Lower leg skin (tissue), 4 donors: Measurements from ENCODE around the gene ARL2BP. TPM values are rescaled to one million over a fixed set of nuclear protein-coding genes. Genes with fewer than 3 reads are reported as not detected.

Experiments
- DNase-seq, 2 donors: peaks; one replicate each; pipeline ENCODE4 v3.0.0-alpha.2; 2019; ENCODE audit warnings: low spot score in 2 of 2
- H3K4me3 ChIP-seq: fragments of 200-600 bp; sonication (generic); 2 replicates; pipeline ENCODE4 v1.5.1; 2017; ENCODE audit warnings: mild to moderate bottlenecking, low read depth; ENCODE audit not compliant: poor library complexity, severe bottlenecking
- POLR2A ChIP-seq, 2 donors: fragments of 450-650 bp; IDR thresholded peaks; one replicate each; pipeline ENCODE4 v1.6.1; 2016 to 2017; ENCODE audit warnings: antibody characterized with exemption in 2 of 2, mild to moderate bottlenecking in 1 of 2, moderate library complexity in 1 of 2
- WGBS, 2 donors: methylation state at CpG; one replicate each; pipeline ENCODE4 v1.1.5; 2018; 5-methylcytosine and 5-hydroxymethylcytosine counted together
- intact Hi-C: fragments of 100-400 bp; cut with DNase I; formaldehyde crosslinking; loops from one replicate; pipeline ENCODE4 v1.15.0; 2023; ENCODE audit warnings: low total_unique reads
- total RNA-seq, 4 donors: library from RNA; depleted of rRNA; stranded (reverse); fragments of >200 nt; gene quantifications; one replicate each; pipeline ENCODE4 v1.1.0, GENCODE V29; 2016
- TF ChIP-seq, protein P1 (sequence below), 3 donors: fragments of 450-650 bp; IDR thresholded peaks; one replicate each; pipeline ENCODE4 v1.5.1; 2016; ENCODE audit warnings: antibody characterized with exemption in 3 of 3, mild to moderate bottlenecking in 3 of 3, moderate library complexity in 2 of 3

The ARL2BP gene
- total RNA-seq, 4 donors from 2014 or later = 36.3 to 62.6 (median 48.0) TPM

DNA sequence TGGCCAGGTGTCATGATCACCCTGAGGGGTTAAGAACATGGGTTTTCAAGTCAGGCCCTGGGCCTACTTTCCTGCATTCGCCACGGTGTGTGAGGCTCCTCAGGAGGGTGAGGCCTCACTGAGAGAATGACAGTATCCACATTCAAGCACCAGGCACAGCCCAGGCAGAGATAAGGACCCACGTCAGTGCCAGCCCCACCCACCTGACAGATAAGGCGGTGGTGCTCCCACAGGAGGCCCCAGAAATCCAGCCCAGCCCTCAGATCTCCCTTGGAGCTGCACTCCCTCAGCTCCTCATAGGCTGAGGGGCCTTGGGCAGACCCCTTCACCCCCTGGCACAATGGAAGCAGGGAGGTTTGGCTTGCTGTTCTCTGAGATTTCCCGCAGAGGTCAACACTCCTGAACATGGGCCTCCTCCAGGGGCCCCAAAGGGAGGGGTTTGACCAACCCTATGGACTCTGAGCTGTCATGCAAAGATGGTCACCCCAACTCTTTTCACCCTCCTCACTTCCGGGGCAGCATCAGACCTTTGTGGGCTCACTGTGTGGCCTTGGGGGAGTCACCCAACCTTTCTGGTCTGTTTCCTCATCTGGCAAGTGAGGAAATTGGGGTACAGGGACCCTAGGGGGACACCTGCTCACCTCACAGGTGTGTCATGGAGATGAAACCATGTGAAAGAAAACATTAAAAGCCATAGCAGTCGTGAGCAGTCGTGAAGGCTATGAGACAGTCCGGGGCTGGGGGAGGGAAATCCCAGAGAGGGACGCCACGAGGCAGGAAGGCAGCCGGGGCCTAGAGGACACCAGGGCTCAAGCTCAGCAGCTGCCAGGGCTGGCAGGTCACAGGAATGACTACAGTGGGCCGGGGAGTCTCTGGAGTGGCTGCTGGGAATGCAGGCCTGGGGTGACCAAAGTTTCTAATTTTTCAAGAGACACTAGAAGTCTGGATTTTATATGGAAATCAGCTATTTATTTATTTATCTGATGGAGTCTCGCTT lies 24.0 kb downstream of the ARL2BP start:
- WGBS, 2 donors = 57% methylated on average over 14 of the region's 14 CpGs
- DNase-seq = no peak
- TF ChIP-seq, protein P1, sequence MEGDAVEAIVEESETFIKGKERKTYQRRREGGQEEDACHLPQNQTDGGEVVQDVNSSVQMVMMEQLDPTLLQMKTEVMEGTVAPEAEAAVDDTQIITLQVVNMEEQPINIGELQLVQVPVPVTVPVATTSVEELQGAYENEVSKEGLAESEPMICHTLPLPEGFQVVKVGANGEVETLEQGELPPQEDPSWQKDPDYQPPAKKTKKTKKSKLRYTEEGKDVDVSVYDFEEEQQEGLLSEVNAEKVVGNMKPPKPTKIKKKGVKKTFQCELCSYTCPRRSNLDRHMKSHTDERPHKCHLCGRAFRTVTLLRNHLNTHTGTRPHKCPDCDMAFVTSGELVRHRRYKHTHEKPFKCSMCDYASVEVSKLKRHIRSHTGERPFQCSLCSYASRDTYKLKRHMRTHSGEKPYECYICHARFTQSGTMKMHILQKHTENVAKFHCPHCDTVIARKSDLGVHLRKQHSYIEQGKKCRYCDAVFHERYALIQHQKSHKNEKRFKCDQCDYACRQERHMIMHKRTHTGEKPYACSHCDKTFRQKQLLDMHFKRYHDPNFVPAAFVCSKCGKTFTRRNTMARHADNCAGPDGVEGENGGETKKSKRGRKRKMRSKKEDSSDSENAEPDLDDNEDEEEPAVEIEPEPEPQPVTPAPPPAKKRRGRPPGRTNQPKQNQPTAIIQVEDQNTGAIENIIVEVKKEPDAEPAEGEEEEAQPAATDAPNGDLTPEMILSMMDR (IDR thresholded peaks at IDR 0.05) = no peak
- no peak for TF ChIP-seq POLR2A (IDR thresholded peaks at IDR 0.05)

DNA sequence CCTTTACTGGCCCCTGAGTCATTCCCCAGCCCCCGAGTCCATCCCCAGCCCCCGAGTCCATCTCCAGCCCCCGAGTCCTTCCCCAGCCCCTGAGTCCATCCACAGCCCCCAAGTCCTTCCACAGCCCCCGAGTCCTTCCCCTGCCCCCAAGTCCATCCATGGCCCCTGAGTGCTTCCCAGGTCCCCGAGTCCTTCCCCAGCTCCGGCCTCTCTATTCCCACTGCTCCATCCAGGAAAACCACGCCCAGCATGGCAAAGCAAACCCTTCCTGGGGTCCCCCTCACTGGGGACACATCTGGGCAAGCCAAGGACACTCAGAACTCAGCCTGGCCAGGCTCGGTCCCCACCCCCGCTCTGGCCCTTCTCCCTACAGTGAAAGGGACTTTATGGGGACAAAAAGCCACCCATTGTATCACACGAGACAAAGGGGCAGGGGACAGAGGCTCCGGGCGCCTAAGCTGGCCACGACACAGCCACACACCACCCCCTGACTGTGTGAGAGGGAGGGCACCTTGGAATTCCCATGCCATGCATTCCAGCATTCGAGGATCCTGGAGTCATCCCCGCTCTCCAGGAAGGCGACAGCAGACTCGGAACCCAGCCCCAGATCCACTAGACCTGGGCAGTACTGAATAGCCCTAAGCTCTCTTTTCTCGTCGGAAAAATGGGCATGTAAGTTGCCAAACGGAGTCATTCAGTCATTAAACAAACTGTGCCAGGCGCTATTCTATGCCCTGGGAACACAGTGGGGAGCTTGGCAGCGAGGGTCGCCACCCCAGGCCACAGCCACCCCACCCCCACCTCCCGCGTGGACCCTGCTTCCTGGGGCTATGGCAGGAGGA lies 25.4 kb downstream of the ARL2BP start:
- intact Hi-C loops = no loop called here
- 86 to 87% methylated on average over 19 to 25 of the region's 25 CpGs for WGBS, 2 donors
- no peak overlapping the region for H3K4me3 ChIP-seq

More for the DNA sequence above, 24.0 kb downstream of the ARL2BP start:
- intact Hi-C loops = no loop called here
- no peak overlapping the region for H3K4me3 ChIP-seq

DNA sequence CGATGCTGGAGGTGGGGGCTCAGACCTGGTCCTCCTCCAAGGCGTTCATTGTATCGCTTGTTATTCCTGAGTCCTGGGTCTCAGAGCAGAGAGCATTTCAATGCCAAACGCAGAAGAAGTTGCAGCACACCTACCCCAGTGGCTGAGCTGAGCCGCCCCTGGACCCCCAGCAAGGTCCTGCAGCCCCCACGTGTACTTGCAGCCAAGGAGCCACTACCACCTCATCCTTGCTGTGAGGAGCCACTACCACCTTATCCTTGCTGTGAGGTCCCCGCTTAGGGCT lies 25.9 kb downstream of the ARL2BP start:
- 86 to 90% methylated on average over 7 of the region's 7 CpGs for WGBS, 2 donors
- intact Hi-C loops = no loop called here
- H3K4me3 ChIP-seq = no peak overlapping the region
- DNase-seq = no peak
- TF ChIP-seq POLR2A (IDR thresholded peaks at IDR 0.05) = no peak
- TF ChIP-seq, protein P1 (IDR thresholded peaks at IDR 0.05) = no peak

More for the DNA sequence above, 25.4 kb downstream of the ARL2BP start:
- TF ChIP-seq, protein P1 (IDR thresholded peaks at IDR 0.05) = no peak
- no peak for TF ChIP-seq POLR2A (IDR thresholded peaks at IDR 0.05)
- DNase-seq = no peak

- WGBS, 2 donors = 90 to 91% methylated on average over 5 of the region's 5 CpGs
- no peak for TF ChIP-seq POLR2A (IDR thresholded peaks at IDR 0.05)
- TF ChIP-seq, protein P1 (IDR thresholded peaks at IDR 0.05) = no peak
- DNase-seq = no peak
Observed at GRCh38 chr16:57271867-57272495, 26.9 kb downstream of the ARL2BP start.

DNA sequence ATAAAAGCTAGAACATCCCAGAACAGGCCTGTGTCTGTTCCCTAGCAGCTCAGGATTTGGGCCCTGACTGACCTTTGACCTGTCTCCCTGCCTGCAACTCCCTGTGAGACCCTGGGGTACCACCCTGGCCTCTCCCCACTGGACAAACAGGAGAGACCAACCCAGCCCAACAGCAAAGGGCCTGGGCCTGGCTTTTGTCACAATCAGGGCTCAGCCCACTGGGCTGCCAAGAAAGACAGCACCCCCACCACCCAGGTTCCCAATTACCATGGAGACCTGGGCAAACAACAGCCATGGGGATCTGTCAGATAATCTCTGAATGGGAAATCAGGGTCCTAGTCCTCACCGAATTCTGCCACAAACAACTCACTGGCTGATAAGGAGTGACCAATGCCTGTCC lies 28.3 kb downstream of the ARL2BP start:
- DNase-seq = no peak
- WGBS, 2 donors = 64 to 91% methylated on average over 1 of the region's 1 CpG
- intact Hi-C loops = no loop called here
- no peak for TF ChIP-seq POLR2A (IDR thresholded peaks at IDR 0.05)
- TF ChIP-seq, protein P1 (IDR thresholded peaks at IDR 0.05) = no peak
- no peak overlapping the region for H3K4me3 ChIP-seq

More at GRCh38 chr16:57271867-57272495, 26.9 kb downstream of the ARL2BP start:
- H3K4me3 ChIP-seq = no peak overlapping the region
- intact Hi-C loops = no loop called here
